ENCODE measurements around the gene MCM3AP.
"Not testable (repeated sequence)": the region's sequence is repeated elsewhere in the genome, so short reads cannot be mapped to it uniquely, and the experiment has no call there.

MCM3AP gene

GRCh38 chr21:46226920-46227599, 58.4 kb downstream of the MCM3AP start:
- Histone ChIP-seq H3K27ac (ENCODE audit: low read length) (no peak overlapping the region), H3K36me3 (ENCODE audit: control insufficient read depth, insufficient read depth, low read length) (no peaks in the 10 kb centered on the region; the same call in 1 of the 2 replicates), H3K27me3 (ENCODE audit: control insufficient read depth, insufficient read depth, low read length) (no peaks in the 10 kb centered on the region), H3K9me3 (ENCODE audit: control insufficient read depth, insufficient read depth, low read length) (no peaks in the 10 kb centered on the region), H3K4me1 (ENCODE audit: control insufficient read depth, insufficient read depth, low read length) (no peaks in the 10 kb centered on the region; the same call in 1 of the 2 replicates), H3K4me3 (ENCODE audit: low read length) (no peak overlapping the region; the same call in 1 of the 2 replicates)
- no peak for DNase-seq (ENCODE audit: low read depth, low spot score)
- no CpG with 5 or more reads among the region's 4 CpGs for WGBS (ENCODE audit: insufficient coverage, insufficient read length)

- H3K9me3 ChIP-seq (ENCODE audit: control insufficient read depth, insufficient read depth, low read length), result no peaks in the 10 kb centered on the region
- no peaks in the 10 kb centered on the region for H3K27me3 ChIP-seq (ENCODE audit: control insufficient read depth, insufficient read depth, low read length)
- DNase-seq (ENCODE audit: low read depth, low spot score), result no peak
- H3K36me3 ChIP-seq (ENCODE audit: control insufficient read depth, insufficient read depth, low read length), result peaks cover 4% of the 10 kb centered on the region; the same call in 1 of the 2 replicates
- no peak overlapping the region for H3K4me3 ChIP-seq (ENCODE audit: low read length)
- H3K4me1 ChIP-seq (ENCODE audit: control insufficient read depth, insufficient read depth, low read length), result no peaks in the 10 kb centered on the region; the same call in 1 of the 2 replicates
- WGBS (ENCODE audit: insufficient coverage, insufficient read length), result no CpG with 5 or more reads among the region's 1 CpG
- no peak overlapping the region for H3K27ac ChIP-seq (ENCODE audit: low read length)
Measured at GRCh38 chr21:46226146-46226545, 59.3 kb downstream of the MCM3AP start.

- H3K9me3 ChIP-seq (ENCODE audit: control insufficient read depth, insufficient read depth, low read length); H3K4me1 ChIP-seq (ENCODE audit: control insufficient read depth, insufficient read depth, low read length); H3K27ac ChIP-seq (ENCODE audit: low read length); H3K27me3 ChIP-seq (ENCODE audit: control insufficient read depth, insufficient read depth, low read length); H3K4me3 ChIP-seq (ENCODE audit: low read length); DNase-seq (ENCODE audit: low read depth, low spot score): not testable (repeated sequence)
- whole genome bisulfite sequencing (ENCODE audit: insufficient coverage, insufficient read length), result no CpG with 5 or more reads among the region's 18 CpGs
- H3K36me3 ChIP-seq (ENCODE audit: control insufficient read depth, insufficient read depth, low read length), result peaks cover 14% of the 10 kb centered on the region
Measured at GRCh38 chr21:46223661-46224060, 61.8 kb downstream of the MCM3AP start.

- WGBS (ENCODE audit: insufficient coverage, insufficient read length), result no CpG with 5 or more reads among the region's 7 CpGs
- Histone ChIP-seq H3K27ac (ENCODE audit: low read length) (no peak overlapping the region), H3K27me3 (ENCODE audit: control insufficient read depth, insufficient read depth, low read length) (no peaks in the 10 kb centered on the region), H3K9me3 (ENCODE audit: control insufficient read depth, insufficient read depth, low read length) (no peaks in the 10 kb centered on the region), H3K4me3 (ENCODE audit: low read length) (no peak overlapping the region), H3K4me1 (ENCODE audit: control insufficient read depth, insufficient read depth, low read length) (peaks cover 3% of the 10 kb centered on the region), H3K36me3 (ENCODE audit: control insufficient read depth, insufficient read depth, low read length) (peaks cover 14% of the 10 kb centered on the region)
- no peak for DNase-seq (ENCODE audit: low read depth, low spot score)
Measured at GRCh38 chr21:46223217-46223616, 62.2 kb downstream of the MCM3AP start.

GRCh38 chr21:46222436-46223116, 62.8 kb downstream of the MCM3AP start:
- no peaks in the 10 kb centered on the region for H3K27me3 ChIP-seq (ENCODE audit: control insufficient read depth, insufficient read depth, low read length)
- DNase-seq (ENCODE audit: low read depth, low spot score), result no peak
- H3K9me3 ChIP-seq (ENCODE audit: control insufficient read depth, insufficient read depth, low read length), result no peaks in the 10 kb centered on the region
- peaks cover 3% of the 10 kb centered on the region for H3K4me1 ChIP-seq (ENCODE audit: control insufficient read depth, insufficient read depth, low read length)
- no peak overlapping the region for H3K4me3 ChIP-seq (ENCODE audit: low read length)
- WGBS (ENCODE audit: insufficient coverage, insufficient read length), result no CpG with 5 or more reads among the region's 11 CpGs
- peaks cover 14% of the 10 kb centered on the region for H3K36me3 ChIP-seq (ENCODE audit: control insufficient read depth, insufficient read depth, low read length)
- no peak overlapping the region for H3K27ac ChIP-seq (ENCODE audit: low read length)

- Histone ChIP-seq H3K27ac (ENCODE audit: low read length) (no peak overlapping the region), H3K4me1 (ENCODE audit: control insufficient read depth, insufficient read depth, low read length) (peaks cover 3% of the 10 kb centered on the region; the same call in 1 of the 2 replicates), H3K4me3 (ENCODE audit: low read length) (no peak overlapping the region), H3K27me3 (ENCODE audit: control insufficient read depth, insufficient read depth, low read length) (no peaks in the 10 kb centered on the region), H3K36me3 (ENCODE audit: control insufficient read depth, insufficient read depth, low read length) (peaks cover 14% of the 10 kb centered on the region), H3K9me3 (ENCODE audit: control insufficient read depth, insufficient read depth, low read length) (no peaks in the 10 kb centered on the region)
- WGBS (ENCODE audit: insufficient coverage, insufficient read length), result no CpG with 5 or more reads among the region's 16 CpGs
- no peak for DNase-seq (ENCODE audit: low read depth, low spot score)
Measured at GRCh38 chr21:46221664-46222435, 63.6 kb downstream of the MCM3AP start.

GRCh38 chr21:46220847-46221246, 64.6 kb downstream of the MCM3AP start:
- H3K27me3 ChIP-seq (ENCODE audit: control insufficient read depth, insufficient read depth, low read length), result no peaks in the 10 kb centered on the region
- no peaks in the 10 kb centered on the region for H3K9me3 ChIP-seq (ENCODE audit: control insufficient read depth, insufficient read depth, low read length)
- WGBS (ENCODE audit: insufficient coverage, insufficient read length), result no CpG with 5 or more reads among the region's 8 CpGs
- H3K4me1 ChIP-seq (ENCODE audit: control insufficient read depth, insufficient read depth, low read length), result peaks cover 3% of the 10 kb centered on the region; the same call in 1 of the 2 replicates
- no peak overlapping the region for H3K27ac ChIP-seq (ENCODE audit: low read length)
- no peak overlapping the region for H3K4me3 ChIP-seq (ENCODE audit: low read length)
- peaks cover 17% of the 10 kb centered on the region for H3K36me3 ChIP-seq (ENCODE audit: control insufficient read depth, insufficient read depth, low read length)
- no peak for DNase-seq (ENCODE audit: low read depth, low spot score)

GRCh38 chr21:46220275-46220810, 65.1 kb downstream of the MCM3AP start:
- DNase-seq (ENCODE audit: low read depth, low spot score), result no peak
- Histone ChIP-seq H3K36me3 (ENCODE audit: control insufficient read depth, insufficient read depth, low read length) (peaks cover 17% of the 10 kb centered on the region), H3K4me1 (ENCODE audit: control insufficient read depth, insufficient read depth, low read length) (peaks cover 3% of the 10 kb centered on the region; the same call in 1 of the 2 replicates), H3K27me3 (ENCODE audit: control insufficient read depth, insufficient read depth, low read length) (no peaks in the 10 kb centered on the region), H3K27ac (ENCODE audit: low read length) (no peak overlapping the region), H3K9me3 (ENCODE audit: control insufficient read depth, insufficient read depth, low read length) (no peaks in the 10 kb centered on the region), H3K4me3 (ENCODE audit: low read length) (no peak overlapping the region)
- no CpG with 5 or more reads among the region's 13 CpGs for WGBS (ENCODE audit: insufficient coverage, insufficient read length)

GRCh38 chr21:46219591-46220239, 65.7 kb downstream of the MCM3AP start:
- no peaks in the 10 kb centered on the region for H3K9me3 ChIP-seq (ENCODE audit: control insufficient read depth, insufficient read depth, low read length)
- no peak overlapping the region for H3K27ac ChIP-seq (ENCODE audit: low read length)
- no peaks in the 10 kb centered on the region for H3K27me3 ChIP-seq (ENCODE audit: control insufficient read depth, insufficient read depth, low read length)
- peaks cover 3% of the 10 kb centered on the region; the same call in 1 of the 2 replicates for H3K4me1 ChIP-seq (ENCODE audit: control insufficient read depth, insufficient read depth, low read length)
- H3K36me3 ChIP-seq (ENCODE audit: control insufficient read depth, insufficient read depth, low read length), result peaks cover 17% of the 10 kb centered on the region
- no CpG with 5 or more reads among the region's 13 CpGs for WGBS (ENCODE audit: insufficient coverage, insufficient read length)
- H3K4me3 ChIP-seq (ENCODE audit: low read length), result no peak overlapping the region
- DNase-seq (ENCODE audit: low read depth, low spot score), result no peak
